GM19324 (cell line): ENCODE results near the gene ETF1.
A peak's percentile ranks its signal among the peaks of the same experiment; 100 is the strongest.

Source experiments
- ATAC-seq: cut with Tn5 transposase; IDR thresholded peaks from one replicate; pipeline ENCODE4 v1.9.1; 2021; ENCODE audit warnings: mild to moderate bottlenecking, moderate library complexity; ENCODE audit not compliant: unreplicated experiment, low FRiP score

Gene ETF1

GRCh38 chr5:138542956-138543729, at the start of gene ETF1:
ETF1 (minus strand) TSS chr5:138543236; CDS start chr5:138542918, 318 bp downstream.
- peak; percentile 95 for ATAC-seq

- no peak for ATAC-seq
Observed at GRCh38 chr5:138588013-138588788, 45.2 kb upstream of the ETF1 start.

DNA sequence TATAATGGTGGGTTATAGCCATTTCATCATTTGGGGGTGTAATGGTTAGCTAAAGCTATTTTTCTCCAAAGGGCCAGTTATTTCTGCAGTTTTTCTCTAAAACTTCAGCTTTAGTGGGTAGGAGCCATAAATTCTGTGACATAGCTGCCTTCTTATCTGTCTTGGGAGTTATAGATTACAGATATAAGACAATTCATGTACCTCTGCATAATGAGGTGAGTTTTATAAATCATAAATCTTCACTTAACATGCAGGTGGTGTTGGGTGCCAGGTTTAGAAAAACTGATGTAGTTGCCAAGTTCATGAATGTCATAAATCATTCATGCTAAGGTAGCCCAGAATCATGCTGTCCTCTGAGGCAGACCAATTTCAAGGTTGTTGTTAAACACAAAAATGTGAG, 42.1 kb upstream of the ETF1 start:
- no peak for ATAC-seq

DNA sequence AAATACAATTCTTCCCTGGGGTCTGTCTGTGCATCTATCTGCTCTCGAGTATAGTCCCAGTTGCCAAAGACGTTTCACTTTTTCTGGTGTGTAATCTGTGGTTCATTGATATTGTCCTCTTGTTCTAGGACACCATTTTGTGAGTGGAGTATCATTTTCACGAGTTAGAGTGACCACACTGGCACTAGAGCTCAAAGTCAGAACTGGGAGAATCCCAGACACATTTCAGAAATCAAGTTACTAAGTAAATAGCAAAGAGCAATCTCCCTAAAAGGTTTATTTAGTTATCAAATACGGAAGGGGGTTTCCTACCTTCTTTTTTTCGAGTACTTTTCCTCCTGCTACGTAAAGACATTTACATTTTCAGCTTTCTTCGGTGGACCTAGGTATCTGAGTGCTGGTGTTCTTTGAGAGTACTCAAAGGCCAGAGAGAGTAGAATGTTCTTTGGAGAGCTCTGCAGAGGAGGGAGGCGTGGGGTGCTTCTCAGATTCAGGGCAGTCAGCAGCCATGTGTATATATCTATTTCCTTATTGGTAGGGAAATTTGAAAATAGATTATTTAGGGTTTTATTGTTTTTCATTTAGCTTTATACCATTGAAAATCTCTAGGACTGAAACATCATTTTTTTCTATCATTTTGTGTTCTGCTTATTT, 41.1 kb upstream of the ETF1 start:
- ATAC-seq = no peak

DNA sequence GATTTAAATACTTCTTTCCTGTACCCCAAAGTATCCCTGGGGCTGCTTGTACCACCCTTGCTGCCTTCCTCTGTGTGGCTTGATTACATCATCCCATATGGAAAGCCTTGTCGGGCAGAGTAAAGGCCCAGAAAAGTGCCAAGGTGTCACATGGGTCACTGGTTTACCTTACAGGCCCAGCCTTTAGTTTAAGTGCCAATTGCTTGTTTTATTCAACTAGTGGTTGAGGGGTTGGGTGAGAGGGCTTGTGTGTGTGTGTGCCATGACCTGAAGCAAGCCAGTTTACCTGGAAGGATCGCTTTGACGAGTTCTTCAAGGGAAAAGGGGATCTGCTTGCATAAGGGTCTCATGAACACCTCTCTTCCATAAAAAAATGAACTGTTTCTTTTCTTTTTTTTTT, 39.9 kb upstream of the ETF1 start:
- ATAC-seq = no peak

GRCh38 chr5:138580777-138581176, 37.7 kb upstream of the ETF1 start:
- no peak for ATAC-seq

DNA sequence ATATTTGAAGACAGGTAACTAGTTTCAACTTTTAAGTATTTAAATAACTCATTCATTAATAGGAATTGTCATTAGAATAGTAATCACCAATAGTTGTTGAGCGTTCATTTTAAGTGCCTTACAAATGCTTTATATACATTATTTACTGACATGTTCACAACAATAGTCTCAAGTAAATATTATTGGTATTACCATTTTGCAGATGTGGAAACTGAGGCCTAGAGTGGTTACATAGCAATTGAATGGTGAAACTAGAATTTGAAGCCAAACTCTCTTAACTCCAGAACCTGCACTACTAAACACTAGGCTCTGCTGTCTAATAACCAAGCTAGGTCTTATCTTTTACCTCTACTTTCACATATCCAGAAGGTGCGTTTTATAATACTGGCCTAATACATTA, 37.0 kb upstream of the ETF1 start:
- no peak for ATAC-seq

DNA sequence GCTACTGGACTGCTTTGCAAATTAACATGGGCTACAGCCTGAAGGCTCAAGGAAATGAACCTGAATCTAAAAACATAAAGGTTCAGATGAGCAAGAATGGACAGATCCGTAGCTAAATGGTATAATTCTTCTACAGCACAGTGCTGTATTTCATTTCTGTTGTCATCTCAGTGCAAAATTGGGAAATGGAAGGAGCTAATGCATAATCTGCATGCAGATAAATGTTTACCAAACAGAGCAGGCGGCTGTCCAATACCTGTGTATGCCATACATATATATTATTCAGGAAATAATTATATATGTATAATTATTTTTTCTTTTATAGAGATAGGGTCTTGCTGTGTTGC, 36.5 kb upstream of the ETF1 start:
- no peak for ATAC-seq

DNA sequence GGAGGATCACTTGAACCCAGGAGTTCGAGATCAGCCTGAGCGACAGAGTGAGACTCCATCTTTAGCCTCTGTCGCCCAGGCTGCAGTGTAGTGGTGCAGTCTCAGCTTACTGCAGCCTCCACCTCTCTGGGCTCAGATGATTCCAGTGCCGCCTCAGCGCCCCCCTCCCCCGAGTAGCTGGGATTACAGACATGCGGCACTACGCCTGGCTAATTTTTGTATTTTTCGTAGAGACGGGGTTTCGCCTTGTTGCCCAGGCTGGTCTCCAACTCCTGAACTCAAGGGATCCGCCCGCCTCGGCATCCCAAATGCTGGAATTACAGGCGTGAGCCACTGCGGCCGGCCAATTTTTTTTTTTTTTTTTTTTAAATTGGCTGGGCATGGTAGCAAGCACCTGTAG, 34.4 kb upstream of the ETF1 start:
- ATAC-seq = no peak

GRCh38 chr5:138575194-138576015, 32.4 kb upstream of the ETF1 start, which contains the start of gene HSPA9:
HSPA9 (minus strand) TSS chr5:138575401; CDS start chr5:138575318, 83 bp downstream.
- ATAC-seq = peak; percentile 90

- no peak for ATAC-seq
Observed at GRCh38 chr5:138574744-138575193, 31.7 kb upstream of the ETF1 start.

- no peak for ATAC-seq
Observed at GRCh38 chr5:138573949-138574670, 31.1 kb upstream of the ETF1 start.

GRCh38 chr5:138573223-138573622, 30.2 kb upstream of the ETF1 start:
- no peak for ATAC-seq

- no peak for ATAC-seq
Observed at GRCh38 chr5:138570871-138571270, 27.8 kb upstream of the ETF1 start.

GRCh38 chr5:138569782-138570181, 26.7 kb upstream of the ETF1 start:
- ATAC-seq = no peak

GRCh38 chr5:138568061-138568824, 25.2 kb upstream of the ETF1 start:
- ATAC-seq = no peak

DNA sequence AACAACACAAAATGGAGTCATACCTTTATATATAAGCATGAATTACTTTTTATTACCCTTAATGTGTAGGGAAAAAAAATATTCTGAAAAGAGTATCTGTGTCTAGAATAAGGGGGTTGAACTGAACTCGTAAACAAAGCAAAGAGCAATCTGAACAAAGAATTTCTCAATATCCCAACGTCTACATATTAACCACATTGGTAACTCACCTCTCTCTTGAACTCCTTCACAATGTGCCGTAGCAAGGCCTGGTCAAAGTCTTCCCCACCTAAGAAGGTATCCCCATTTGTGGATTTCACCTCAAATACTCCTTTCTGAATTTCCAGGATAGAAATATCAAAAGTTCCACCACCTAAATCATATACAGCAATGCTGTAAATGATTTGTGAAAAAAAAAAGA, 23.8 kb upstream of the ETF1 start:
- ATAC-seq = no peak

GRCh38 chr5:138565100-138565821, 22.2 kb upstream of the ETF1 start:
- ATAC-seq = no peak
